OCI-LY1 (cell line): Measurements from ENCODE around the gene CXorf49.
"Not testable (repeated sequence)": the region's sequence is repeated elsewhere in the genome, so short reads cannot be mapped to it uniquely, and the experiment has no call there.

ENCODE experiments used
- CTCF ChIP-seq: fragments of 200-600 bp; sonication (generic), shearing (Covaris generic); IDR thresholded peaks from 2 replicates; pipeline ENCODE4 v1.5.1; 2017; ENCODE audit warnings: mild to moderate bottlenecking, antibody characterized with exemption, low read length, moderate library complexity, mixed read lengths
- EZH2 ChIP-seq: fragments of 200-600 bp; sonication (generic), shearing (Covaris generic); IDR thresholded peaks from 2 replicates; pipeline ENCODE4 v1.8.0; 2017; ENCODE audit warnings: borderline replicate concordance, mixed run types, mild to moderate bottlenecking, antibody characterized with exemption, low read length, moderate library complexity, mixed read lengths

GRCh38 chrX:71696641-71697465 lies 21.2 kb downstream of the CXorf49 start:
- not testable (repeated sequence) for TF ChIP-seq CTCF, EZH2
